ENCODE data around the gene BCL2.

DNA sequence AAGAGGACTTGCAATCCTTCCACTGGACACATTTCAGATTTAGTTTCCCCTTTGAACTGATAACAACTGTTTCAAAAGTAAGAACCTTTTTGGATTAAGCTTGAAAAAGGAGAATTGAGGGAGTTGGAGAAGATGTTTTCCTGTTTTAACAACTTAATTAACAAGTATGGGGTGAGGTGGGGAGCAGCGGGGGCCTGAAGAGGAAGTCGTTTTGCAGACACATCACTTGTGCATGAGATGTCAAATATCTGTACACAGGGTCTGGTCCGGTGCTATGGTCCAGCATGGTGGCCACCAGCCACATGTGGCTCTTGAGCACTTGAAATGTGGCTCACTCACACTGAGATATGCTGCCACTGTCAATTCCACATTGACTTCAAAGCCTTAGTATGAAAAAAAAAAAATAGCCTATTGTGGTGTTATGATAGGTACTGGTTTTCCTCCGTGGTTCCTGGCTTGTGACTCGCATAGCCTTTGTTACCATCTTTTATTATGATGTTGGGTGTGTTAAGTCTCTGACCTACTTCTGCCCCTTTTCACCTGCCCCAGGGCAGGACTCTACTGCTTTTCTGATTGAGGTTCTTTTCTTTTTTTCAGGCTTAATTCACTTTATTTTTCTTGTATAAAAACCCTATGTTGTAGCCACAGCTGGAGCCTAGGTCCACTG is 205.5 kb downstream of the BCL2 start:
- TF ChIP-seq, protein P1, sequence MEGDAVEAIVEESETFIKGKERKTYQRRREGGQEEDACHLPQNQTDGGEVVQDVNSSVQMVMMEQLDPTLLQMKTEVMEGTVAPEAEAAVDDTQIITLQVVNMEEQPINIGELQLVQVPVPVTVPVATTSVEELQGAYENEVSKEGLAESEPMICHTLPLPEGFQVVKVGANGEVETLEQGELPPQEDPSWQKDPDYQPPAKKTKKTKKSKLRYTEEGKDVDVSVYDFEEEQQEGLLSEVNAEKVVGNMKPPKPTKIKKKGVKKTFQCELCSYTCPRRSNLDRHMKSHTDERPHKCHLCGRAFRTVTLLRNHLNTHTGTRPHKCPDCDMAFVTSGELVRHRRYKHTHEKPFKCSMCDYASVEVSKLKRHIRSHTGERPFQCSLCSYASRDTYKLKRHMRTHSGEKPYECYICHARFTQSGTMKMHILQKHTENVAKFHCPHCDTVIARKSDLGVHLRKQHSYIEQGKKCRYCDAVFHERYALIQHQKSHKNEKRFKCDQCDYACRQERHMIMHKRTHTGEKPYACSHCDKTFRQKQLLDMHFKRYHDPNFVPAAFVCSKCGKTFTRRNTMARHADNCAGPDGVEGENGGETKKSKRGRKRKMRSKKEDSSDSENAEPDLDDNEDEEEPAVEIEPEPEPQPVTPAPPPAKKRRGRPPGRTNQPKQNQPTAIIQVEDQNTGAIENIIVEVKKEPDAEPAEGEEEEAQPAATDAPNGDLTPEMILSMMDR (IDR thresholded peaks at IDR 0.05): no peak
- TF ChIP-seq POLR2AphosphoS5 (IDR thresholded peaks at IDR 0.05; ENCODE audit: insufficient read depth in 1 of 2, low read depth in 1 of 2) (no peak), POLR2A (IDR thresholded peaks at IDR 0.05) (no peak)
